GM12878 (cell line): ENCODE results near the gene AMY2B. TPM values are rescaled to one million over a fixed set of nuclear protein-coding genes. Genes with fewer than 3 reads are reported as not detected.
A peak's percentile ranks its signal among the peaks of the same experiment; 100 is the strongest.

Experiments used
- BCLAF1 ChIP-seq: fragments of 450-650 bp; IDR thresholded peaks from 2 replicates; pipeline ENCODE4 v1.6.1; 2017; ENCODE audit warnings: antibody characterized with exemption, mild to moderate bottlenecking, moderate library complexity
- BMI1 ChIP-seq: fragments of 450-650 bp; IDR thresholded peaks from 2 replicates; pipeline ENCODE4 v1.6.1; 2016; ENCODE audit warnings: mild to moderate bottlenecking, moderate library complexity, borderline replicate concordance
- EZH2 ChIP-seq: IDR thresholded peaks from 2 replicates; pipeline ENCODE4 v1.6.1; 2012; ENCODE audit warnings: low read depth, mild to moderate bottlenecking, control low read depth, inconsistent platforms, low read length, borderline replicate concordance; ENCODE audit not compliant: control insufficient read depth
- FOXM1 ChIP-seq: IDR thresholded peaks from 2 replicates; pipeline ENCODE4 v1.6.1; 2012; ENCODE audit warnings: low read depth, mild to moderate bottlenecking, inconsistent platforms, low read length, moderate library complexity
- GABPA ChIP-seq: IDR thresholded peaks from 2 replicates; pipeline ENCODE4 v1.6.1; 2014; ENCODE audit warnings: antibody characterized with exemption, low read depth, mild to moderate bottlenecking, inconsistent platforms
- HCFC1 ChIP-seq: fragments of 150-350 bp; IDR thresholded peaks from 2 replicates; pipeline ENCODE4 v1.6.1; 2014; ENCODE audit warnings: low read length
- HDGF ChIP-seq: fragments of 450-650 bp; IDR thresholded peaks from 2 replicates; pipeline ENCODE4 v1.6.1; 2016; ENCODE audit warnings: antibody characterized with exemption
- NR2C2 ChIP-seq: IDR thresholded peaks from 2 replicates; pipeline ENCODE4 v1.6.1; 2011; ENCODE audit warnings: borderline replicate concordance, low read depth; ENCODE audit not compliant: control insufficient read depth, insufficient read length
- RBBP5 ChIP-seq: fragments of 200-600 bp; sonication (generic); conservative IDR thresholded peaks from 2 replicates; pipeline ENCODE4 v1.6.1; 2016
- SPI1 ChIP-seq: IDR thresholded peaks from 2 replicates; pipeline ENCODE4 v1.6.1; 2011; ENCODE audit warnings: low read depth, mild to moderate bottlenecking, low read length, moderate library complexity, borderline replicate concordance; ENCODE audit not compliant: insufficient read depth
- ZNF384 ChIP-seq: IDR thresholded peaks from 2 replicates; pipeline ENCODE4 v1.6.1; 2012; ENCODE audit warnings: low read depth, mild to moderate bottlenecking, low read length, improper control_type of control experiment, borderline replicate concordance
- polyA plus RNA-seq, 11 experiments: library from polyadenylated mRNA; depleted of rRNA in 4 of 11; unstranded in 6 of 11; stranded (reverse) in 5 of 11; fragments of >200 nt; fragmentation: Nextera tagmentation in 4 of 11; fragmentation: Illumina TruSeq in 1 of 11; extraction: Ambion mirVana in 4 of 11; extraction: Trizol in 1 of 11; gene quantifications; 1 replicate in 1 of 11; 2 replicates in 10 of 11; pipeline versions ENCODE4 v1.2.1 to v1.2.3, GENCODE V29; 2011 to 2016; ENCODE audit warnings: inconsistent platforms in 2 of 11, missing spikeins in 2 of 11, low read depth in 1 of 11
- total RNA-seq, 4 experiments: library from RNA; depleted of rRNA in 3 of 4; stranded (reverse); fragments of >200 nt in 3 of 4; fragmentation: Illumina TruSeq in 1 of 4; extraction: Trizol in 1 of 4; gene quantifications; 2 replicates each; pipeline versions ENCODE4 v1.2.1 to v1.2.3, GENCODE V29; 2013 to 2021
- TF ChIP-seq, protein P1 (sequence below): IDR thresholded peaks from 2 replicates; pipeline ENCODE4 v1.6.1; 2011; ENCODE audit warnings: borderline replicate concordance, low read depth, mild to moderate bottlenecking, moderate library complexity, low read length; ENCODE audit not compliant: insufficient read depth, poor library complexity, severe bottlenecking

The AMY2B gene
- total and polyA plus RNA-seq, 10 of the 15 experiments (the other 5 are each of a cell fraction or from before 2014, with no cell fraction given) = 2.1 to 9.9 (median 4.8) TPM

- no peak for TF ChIP-seq ZNF384
- TF ChIP-seq NR2C2 = no peak
- TF ChIP-seq EZH2 = no peak
- TF ChIP-seq HCFC1 = no peak; the same call in 1 of the 2 replicates
- no peak for TF ChIP-seq BMI1
- TF ChIP-seq, protein P1, sequence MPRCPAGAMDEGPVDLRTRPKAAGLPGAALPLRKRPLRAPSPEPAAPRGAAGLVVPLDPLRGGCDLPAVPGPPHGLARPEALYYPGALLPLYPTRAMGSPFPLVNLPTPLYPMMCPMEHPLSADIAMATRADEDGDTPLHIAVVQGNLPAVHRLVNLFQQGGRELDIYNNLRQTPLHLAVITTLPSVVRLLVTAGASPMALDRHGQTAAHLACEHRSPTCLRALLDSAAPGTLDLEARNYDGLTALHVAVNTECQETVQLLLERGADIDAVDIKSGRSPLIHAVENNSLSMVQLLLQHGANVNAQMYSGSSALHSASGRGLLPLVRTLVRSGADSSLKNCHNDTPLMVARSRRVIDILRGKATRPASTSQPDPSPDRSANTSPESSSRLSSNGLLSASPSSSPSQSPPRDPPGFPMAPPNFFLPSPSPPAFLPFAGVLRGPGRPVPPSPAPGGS = no peak
- no peak for TF ChIP-seq HDGF
- 0 out of 2 replicates have a peak, but pooled peaks have one; percentile 16 for TF ChIP-seq GABPA
- TF ChIP-seq SPI1 = peak; percentile 20; the same call in 1 of the 2 replicates
- no peak for TF ChIP-seq FOXM1
- 0 out of 2 replicates have a peak, but pooled peaks have one; percentile 62 for TF ChIP-seq RBBP5
- TF ChIP-seq BCLAF1 = no peak
- TF ChIP-seq, all 136 proteins: peak for 42
Measured at GRCh38 chr1:103525607-103526507, 45.5 kb upstream of the AMY2B start, which contains the start of gene RNPC3 (continued).
